Measurements from ENCODE around the gene NDUFS1. TPM values are rescaled to one million over a fixed set of nuclear protein-coding genes. Genes with fewer than 3 reads are reported as not detected.
A peak's percentile ranks its signal among the peaks of the same experiment; 100 is the strongest.

NDUFS1 gene
- total RNA-seq, 1 experiment from 2014 or later, result 106 TPM

DNA sequence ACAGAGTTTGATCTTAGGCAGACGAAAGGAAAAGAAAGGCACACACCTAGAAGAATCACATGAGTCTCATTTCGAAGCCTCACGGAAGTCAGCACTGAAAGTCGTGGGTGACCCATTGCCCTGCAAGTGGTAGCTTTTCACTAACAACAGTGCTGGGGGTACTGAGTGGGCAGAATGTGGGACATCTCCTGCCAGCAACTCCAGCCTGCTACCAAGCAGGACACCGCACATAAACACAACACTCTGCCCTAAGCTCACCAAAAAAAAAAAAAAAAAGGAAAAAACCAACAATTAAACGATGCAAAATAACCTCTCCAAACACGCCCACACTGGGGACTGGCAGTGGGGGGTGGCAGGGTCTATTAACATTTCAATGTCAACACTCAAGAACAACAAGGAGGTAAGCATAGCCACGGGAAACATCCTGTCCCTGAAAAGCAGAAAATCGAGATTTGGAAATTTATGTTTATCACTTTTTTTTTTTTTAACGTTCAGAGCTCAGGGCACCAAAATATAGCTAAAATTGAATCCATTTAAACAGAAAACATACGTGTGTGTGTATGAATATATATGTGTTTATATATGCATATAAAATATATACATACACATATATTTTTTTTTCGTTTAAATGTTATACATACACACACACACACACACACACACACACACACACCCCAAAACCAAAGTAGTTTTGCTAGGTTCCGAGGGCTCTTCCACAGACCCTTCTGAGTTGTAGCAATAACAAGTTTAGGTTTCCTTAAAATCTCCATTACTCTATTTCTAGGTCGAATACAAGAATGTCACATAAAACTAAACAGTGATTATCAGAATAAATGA is 75.4 kb downstream of the NDUFS1 start:
- no peaks in the 10 kb centered on the region for H3K9me3 ChIP-seq (ENCODE audit: control insufficient read depth, insufficient read depth, low read depth, low read length)
- H3K4me3 ChIP-seq (ENCODE audit: low read depth in 2 of 2, low read length in 2 of 2), result peak overlapping the region; percentile 78 to 88
- CTCF ChIA-PET, result interaction anchor here (0.6 kb wide), 1 partner anchor 16 kb away, joined by 6 read pairs; no protein-coding TSS in a partner anchor
- H3K27ac ChIP-seq (ENCODE audit: low read length), result peak overlapping the region; percentile 94
- H3K36me3 ChIP-seq (ENCODE audit: control insufficient read depth, insufficient read depth, low read length), result peaks cover 2% of the 10 kb centered on the region; the same call in 1 of the 2 replicates
- in situ Hi-C loops (cut with HindIII; ENCODE audit: low pct_unique_long_range_greater_than_20kb, low sequenced_read_pairs), result no loop called here
- DNase-seq (ENCODE audit: low read depth, low spot score) (no peak), ATAC-seq (no peak)
- intact Hi-C loops (cut with micrococcal nuclease; ENCODE audit: unreplicated experiment), result no loop called here
- POLR2A ChIA-PET, result interaction anchor here (0.6 to 0.7 kb wide), 2 partner anchors 16 to 724 kb away, joined by 3 to 4 read pairs; no protein-coding TSS in a partner anchor
- no peak for TF ChIP-seq POLR2AphosphoS5 (IDR thresholded peaks at IDR 0.05; ENCODE audit: low read depth, low read length)
- no peak for TF ChIP-seq SIN3A (IDR thresholded peaks at IDR 0.05; ENCODE audit: borderline replicate concordance, insufficient read depth, low read depth, low read length)
- TF ChIP-seq, protein P1, sequence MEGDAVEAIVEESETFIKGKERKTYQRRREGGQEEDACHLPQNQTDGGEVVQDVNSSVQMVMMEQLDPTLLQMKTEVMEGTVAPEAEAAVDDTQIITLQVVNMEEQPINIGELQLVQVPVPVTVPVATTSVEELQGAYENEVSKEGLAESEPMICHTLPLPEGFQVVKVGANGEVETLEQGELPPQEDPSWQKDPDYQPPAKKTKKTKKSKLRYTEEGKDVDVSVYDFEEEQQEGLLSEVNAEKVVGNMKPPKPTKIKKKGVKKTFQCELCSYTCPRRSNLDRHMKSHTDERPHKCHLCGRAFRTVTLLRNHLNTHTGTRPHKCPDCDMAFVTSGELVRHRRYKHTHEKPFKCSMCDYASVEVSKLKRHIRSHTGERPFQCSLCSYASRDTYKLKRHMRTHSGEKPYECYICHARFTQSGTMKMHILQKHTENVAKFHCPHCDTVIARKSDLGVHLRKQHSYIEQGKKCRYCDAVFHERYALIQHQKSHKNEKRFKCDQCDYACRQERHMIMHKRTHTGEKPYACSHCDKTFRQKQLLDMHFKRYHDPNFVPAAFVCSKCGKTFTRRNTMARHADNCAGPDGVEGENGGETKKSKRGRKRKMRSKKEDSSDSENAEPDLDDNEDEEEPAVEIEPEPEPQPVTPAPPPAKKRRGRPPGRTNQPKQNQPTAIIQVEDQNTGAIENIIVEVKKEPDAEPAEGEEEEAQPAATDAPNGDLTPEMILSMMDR (IDR thresholded peaks at IDR 0.05), result no peak
- no peak for TF ChIP-seq TCF7L2 (IDR thresholded peaks at IDR 0.05; ENCODE audit: low read depth, low read length)
- TF ChIP-seq, protein P2, sequence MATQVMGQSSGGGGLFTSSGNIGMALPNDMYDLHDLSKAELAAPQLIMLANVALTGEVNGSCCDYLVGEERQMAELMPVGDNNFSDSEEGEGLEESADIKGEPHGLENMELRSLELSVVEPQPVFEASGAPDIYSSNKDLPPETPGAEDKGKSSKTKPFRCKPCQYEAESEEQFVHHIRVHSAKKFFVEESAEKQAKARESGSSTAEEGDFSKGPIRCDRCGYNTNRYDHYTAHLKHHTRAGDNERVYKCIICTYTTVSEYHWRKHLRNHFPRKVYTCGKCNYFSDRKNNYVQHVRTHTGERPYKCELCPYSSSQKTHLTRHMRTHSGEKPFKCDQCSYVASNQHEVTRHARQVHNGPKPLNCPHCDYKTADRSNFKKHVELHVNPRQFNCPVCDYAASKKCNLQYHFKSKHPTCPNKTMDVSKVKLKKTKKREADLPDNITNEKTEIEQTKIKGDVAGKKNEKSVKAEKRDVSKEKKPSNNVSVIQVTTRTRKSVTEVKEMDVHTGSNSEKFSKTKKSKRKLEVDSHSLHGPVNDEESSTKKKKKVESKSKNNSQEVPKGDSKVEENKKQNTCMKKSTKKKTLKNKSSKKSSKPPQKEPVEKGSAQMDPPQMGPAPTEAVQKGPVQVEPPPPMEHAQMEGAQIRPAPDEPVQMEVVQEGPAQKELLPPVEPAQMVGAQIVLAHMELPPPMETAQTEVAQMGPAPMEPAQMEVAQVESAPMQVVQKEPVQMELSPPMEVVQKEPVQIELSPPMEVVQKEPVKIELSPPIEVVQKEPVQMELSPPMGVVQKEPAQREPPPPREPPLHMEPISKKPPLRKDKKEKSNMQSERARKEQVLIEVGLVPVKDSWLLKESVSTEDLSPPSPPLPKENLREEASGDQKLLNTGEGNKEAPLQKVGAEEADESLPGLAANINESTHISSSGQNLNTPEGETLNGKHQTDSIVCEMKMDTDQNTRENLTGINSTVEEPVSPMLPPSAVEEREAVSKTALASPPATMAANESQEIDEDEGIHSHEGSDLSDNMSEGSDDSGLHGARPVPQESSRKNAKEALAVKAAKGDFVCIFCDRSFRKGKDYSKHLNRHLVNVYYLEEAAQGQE (IDR thresholded peaks at IDR 0.05; ENCODE audit: insufficient read depth in 1 of 2, low read depth in 2 of 2, low read length in 1 of 2), result no peak
- H3K27me3 ChIP-seq (ENCODE audit: control insufficient read depth, insufficient read depth, low read length), result no peaks in the 10 kb centered on the region
- no TSS peak for BruUV-seq (replicated peaks)
- peaks cover 17% of the 10 kb centered on the region; the same call in 1 of the 2 replicates for H3K4me1 ChIP-seq (ENCODE audit: control insufficient read depth, insufficient read depth, low read length)

DNA sequence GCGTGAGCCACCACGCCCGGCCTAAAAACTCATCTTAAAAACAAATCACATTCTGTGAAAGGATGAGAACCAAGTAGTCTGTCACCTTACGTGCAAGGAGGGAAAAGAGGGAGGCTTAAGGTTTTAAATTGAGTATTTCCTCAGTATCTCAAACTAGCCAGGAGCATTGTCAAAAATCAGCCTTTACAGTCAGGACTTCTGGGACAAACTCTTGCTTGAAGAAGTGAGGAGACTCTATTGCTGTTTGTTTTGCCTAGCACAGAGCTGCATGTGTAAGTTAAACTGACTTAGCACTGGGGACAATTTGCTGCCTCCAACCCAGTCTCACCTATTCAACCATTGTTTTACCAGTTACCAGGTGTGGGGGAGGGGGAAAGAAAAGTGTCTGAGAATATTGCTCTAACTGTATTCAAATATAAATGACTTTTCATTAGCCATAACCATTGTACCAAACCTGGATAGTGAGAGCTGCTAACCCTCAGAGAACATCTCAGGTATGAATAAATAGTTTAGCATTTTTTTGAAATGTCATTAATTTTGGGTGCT is 76.9 kb downstream of the NDUFS1 start:
- TF ChIP-seq SIN3A (IDR thresholded peaks at IDR 0.05; ENCODE audit: borderline replicate concordance, insufficient read depth, low read depth, low read length) (no peak), POLR2AphosphoS5 (IDR thresholded peaks at IDR 0.05; ENCODE audit: low read depth, low read length) (no peak), TCF7L2 (IDR thresholded peaks at IDR 0.05; ENCODE audit: low read depth, low read length) (no peak)
- TF ChIP-seq, protein P1 (IDR thresholded peaks at IDR 0.05), result no peak
- TF ChIP-seq, protein P2 (IDR thresholded peaks at IDR 0.05; ENCODE audit: insufficient read depth in 1 of 2, low read depth in 2 of 2, low read length in 1 of 2), result no peak
- no TSS peak for BruUV-seq (replicated peaks)
- CTCF ChIA-PET, result no interaction called here
- in situ Hi-C loops (cut with HindIII; ENCODE audit: low pct_unique_long_range_greater_than_20kb, low sequenced_read_pairs), result no loop called here
- 0 out of 2 replicates have a peak overlapping the region, but pooled peaks have one; percentile 9 for H3K27ac ChIP-seq (ENCODE audit: low read length)
- POLR2A ChIA-PET, result interaction anchor here (0.7 kb wide), 1 partner anchor 11 kb away, joined by 3 read pairs; no protein-coding TSS in a partner anchor
- peaks cover 2% of the 10 kb centered on the region; the same call in 1 of the 2 replicates for H3K36me3 ChIP-seq (ENCODE audit: control insufficient read depth, insufficient read depth, low read length)
- H3K4me3 ChIP-seq (ENCODE audit: low read depth in 2 of 2, low read length in 2 of 2), result no peak overlapping the region
- H3K9me3 ChIP-seq (ENCODE audit: control insufficient read depth, insufficient read depth, low read depth, low read length), result no peaks in the 10 kb centered on the region
- intact Hi-C loops (cut with micrococcal nuclease; ENCODE audit: unreplicated experiment), result no loop called here
- H3K4me1 ChIP-seq (ENCODE audit: control insufficient read depth, insufficient read depth, low read length), result peaks cover 17% of the 10 kb centered on the region; the same call in 1 of the 2 replicates
- no peak for DNase-seq (ENCODE audit: low read depth, low spot score)
- H3K27me3 ChIP-seq (ENCODE audit: control insufficient read depth, insufficient read depth, low read length), result no peaks in the 10 kb centered on the region
- no peak for ATAC-seq

Measured in Panc1 (cell line).